Panc1 (cell line): ENCODE results near the gene EIF4E.

ENCODE experiments used
- CTCF ChIP-seq: fragments of 450-650 bp; IDR thresholded peaks from 2 replicates; pipeline ENCODE4 v1.5.1; 2017; ENCODE audit warnings: mild to moderate bottlenecking
- POLR2AphosphoS5 ChIP-seq: IDR thresholded peaks from 2 replicates; pipeline ENCODE4 v1.6.1; 2012; ENCODE audit warnings: mild to moderate bottlenecking, low read depth, low read length, moderate library complexity
- REST ChIP-seq, 2 experiments: IDR thresholded peaks; 2 replicates each; pipeline ENCODE4 v1.6.1; 2011 to 2012; ENCODE audit warnings: low read depth in 2 of 2, control low read depth in 1 of 2, low read length in 1 of 2, mild to moderate bottlenecking in 1 of 2, moderate library complexity in 1 of 2; ENCODE audit not compliant: insufficient read depth in 1 of 2
- SIN3A ChIP-seq: IDR thresholded peaks from 2 replicates; pipeline ENCODE4 v1.6.1; 2012; ENCODE audit warnings: low read depth, mild to moderate bottlenecking, low read length, moderate library complexity, borderline replicate concordance; ENCODE audit not compliant: insufficient read depth

DNA sequence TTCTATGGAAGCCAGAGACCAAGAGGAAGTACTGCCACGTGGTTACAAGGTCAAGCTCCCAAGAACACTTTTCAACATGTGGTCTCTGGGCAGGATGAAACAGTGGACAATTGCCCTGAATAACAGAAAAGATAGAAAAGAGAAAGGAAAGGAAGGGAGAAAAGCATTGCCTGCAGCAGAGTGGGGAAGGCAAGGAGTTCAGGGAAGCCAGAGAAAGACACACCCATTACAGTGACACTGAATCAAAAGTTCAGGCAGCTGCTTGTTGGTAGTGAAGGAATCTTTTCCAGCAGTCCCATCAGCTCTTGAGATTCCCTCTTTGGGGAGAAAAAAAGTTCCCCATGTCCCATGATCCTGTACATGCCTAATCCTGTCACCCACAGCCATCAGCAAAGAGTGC, 80.5 kb downstream of the EIF4E start:
- TF ChIP-seq CTCF (no peak), POLR2AphosphoS5 (no peak), REST (IDR thresholded peaks at IDR 0.05; ENCODE audit: insufficient read depth in 1 of 2, low read depth in 2 of 2, low read length in 1 of 2) (no peak), SIN3A (no peak)
